NCI-H146 (cell line): ENCODE data around the gene TET3.

Source experiments
- DNase-seq: peaks from one replicate; lab custom pipeline; 2025; lab: John Stamatoyannopoulos, UW

The TET3 gene

DNA sequence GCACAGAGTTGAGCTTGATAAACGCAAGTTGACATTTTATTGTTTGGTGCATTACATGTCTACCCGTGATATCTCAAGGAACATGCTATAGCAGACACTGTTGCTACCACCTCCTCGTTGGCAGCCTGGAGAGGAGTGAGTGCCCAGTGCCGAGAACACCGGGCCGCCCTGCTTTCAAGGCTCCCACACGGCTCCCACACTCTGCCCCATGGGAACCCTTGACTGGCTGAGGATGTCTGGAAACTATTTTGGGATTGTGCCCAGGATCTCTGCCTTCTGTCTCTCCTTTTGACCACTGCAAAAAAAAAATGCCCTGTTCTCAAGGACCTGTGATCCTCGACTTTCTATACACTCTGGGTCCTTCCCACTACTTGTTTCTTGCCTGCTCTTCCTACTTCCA lies 21.1 kb downstream of the TET3 start:
- DNase-seq = no peak

DNA sequence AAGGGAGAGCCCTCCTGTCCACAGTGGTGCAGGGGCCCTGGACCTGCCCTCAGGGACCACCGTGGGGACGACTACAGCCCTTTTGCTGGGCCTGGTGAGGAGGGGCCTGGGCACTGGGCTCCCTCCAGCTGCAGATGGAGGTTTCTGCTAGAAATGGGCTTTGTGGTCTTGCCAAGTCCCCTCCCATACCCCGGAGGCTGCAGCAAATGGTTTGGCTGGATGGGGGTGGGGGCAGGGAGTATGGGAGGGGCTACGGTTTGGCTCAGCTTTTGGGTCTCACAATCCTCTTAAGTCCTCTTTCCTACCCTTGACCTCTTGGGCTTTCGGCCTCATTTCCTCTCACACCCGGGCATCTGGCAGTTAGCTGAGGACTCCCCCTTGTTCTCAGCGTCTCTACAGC lies 21.7 kb downstream of the TET3 start:
- no peak for DNase-seq

DNA sequence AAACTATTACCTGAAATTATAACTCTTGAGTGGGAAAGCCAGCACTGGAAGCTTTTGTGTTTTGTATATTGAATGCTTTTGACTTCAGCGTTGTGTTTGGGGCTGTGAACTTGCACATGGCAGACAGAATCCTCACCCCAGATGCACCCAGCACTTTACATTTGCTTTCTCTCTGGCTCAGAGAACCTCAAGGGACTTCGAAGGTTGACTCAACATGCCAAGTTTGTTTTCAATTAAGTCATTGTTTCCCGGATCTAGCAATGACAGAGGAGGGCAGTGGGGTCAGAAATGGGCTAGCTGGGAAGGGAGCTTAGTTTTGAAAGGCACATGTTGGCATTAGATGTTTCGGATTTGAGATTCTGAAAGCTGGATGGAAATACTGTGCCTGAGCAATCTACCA lies 22.4 kb downstream of the TET3 start:
- DNase-seq = no peak

DNA sequence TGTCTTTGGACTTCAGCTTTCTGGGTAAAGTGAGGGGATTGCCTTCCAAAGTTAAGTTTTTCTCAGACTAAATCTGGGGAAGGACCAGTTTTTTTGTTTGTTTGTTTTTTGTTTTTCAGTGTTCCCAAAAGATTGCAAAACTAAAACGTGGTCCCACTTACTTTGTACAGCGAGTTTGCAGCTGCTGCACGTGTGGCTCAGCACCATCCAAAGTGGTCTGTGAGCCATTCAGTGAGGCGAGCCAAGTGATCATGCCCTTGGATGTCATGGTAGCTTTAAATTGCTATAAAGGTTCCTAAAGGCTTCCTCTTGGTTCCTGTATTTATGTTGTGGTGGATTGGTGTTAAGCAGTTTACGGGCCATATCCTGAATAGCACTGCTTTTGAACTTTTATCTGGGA lies 23.0 kb downstream of the TET3 start:
- DNase-seq = no peak

DNA sequence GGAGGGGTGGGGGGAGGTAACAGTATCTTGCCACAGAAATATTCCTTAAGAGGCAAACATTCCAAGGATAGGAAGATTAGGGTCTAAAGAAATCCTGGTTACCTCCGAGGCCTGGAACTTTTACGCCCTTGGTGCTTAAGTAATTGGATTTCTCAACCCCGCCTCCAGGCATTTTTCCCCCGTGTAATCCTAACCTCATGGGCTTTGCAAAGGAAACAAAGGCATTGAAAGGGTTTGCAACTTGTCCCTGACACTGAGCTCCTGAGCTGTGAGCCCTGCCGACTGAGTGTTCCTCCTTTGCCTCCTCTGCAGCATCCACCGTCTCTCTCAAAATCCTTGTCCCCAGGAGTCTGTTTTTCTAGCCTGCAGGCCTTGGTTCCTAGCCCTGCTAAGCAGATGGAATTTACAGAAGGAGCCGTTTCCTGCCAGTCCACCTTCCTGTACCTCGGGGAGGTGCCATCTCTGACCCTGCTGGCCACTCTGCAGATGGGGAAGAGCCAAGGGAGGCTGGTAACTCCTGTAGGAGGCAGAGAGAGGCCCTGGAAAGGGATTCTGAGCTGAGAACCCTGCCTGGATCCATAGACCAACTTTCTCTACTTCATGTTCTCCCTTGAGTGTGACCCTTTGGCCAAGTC lies 24.2 kb downstream of the TET3 start:
- DNase-seq = no peak

DNA sequence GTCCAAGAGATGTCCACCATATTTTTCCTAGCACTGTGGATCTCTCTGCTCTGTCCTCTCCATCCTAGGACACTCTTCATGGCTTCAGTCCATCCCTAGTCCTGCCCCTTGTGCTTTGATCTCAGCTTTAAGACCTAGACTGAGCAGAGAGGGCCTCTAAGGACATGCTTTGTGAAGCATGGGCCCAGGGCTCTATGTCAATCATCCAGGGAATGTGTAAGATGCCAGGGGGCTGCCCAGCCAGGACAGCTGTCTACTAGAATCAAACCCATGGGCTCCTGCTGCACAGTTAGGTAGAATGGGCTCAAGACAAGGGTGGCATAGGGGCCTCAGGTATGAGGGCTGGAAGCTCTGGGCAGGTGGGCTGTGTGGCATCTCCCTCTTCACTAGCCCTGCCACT lies 24.9 kb downstream of the TET3 start:
- no peak for DNase-seq

DNA sequence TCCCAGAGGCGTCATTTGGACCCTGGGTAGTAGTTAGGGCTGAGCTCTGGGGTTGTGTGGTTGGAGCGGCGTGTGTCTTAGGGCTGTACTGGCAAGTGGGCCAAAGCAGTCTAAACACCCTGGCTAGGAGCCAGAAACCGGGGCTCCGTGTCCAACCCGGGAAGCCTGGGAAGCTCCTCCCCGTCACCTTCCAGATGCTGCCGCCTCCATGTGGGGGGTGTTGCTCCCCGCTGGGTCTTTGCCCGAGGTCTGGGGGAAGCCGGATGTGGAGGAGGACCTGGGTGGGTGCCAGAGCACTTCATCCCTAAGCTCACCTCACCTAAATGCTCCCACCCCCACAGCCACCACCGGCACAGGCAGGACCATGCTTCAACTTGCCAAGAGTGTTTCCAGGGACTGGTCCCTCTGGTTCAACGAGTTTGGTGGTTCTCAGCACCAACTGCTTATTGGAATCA lies 25.4 kb downstream of the TET3 start:
- DNase-seq = peak; percentile 63

DNA sequence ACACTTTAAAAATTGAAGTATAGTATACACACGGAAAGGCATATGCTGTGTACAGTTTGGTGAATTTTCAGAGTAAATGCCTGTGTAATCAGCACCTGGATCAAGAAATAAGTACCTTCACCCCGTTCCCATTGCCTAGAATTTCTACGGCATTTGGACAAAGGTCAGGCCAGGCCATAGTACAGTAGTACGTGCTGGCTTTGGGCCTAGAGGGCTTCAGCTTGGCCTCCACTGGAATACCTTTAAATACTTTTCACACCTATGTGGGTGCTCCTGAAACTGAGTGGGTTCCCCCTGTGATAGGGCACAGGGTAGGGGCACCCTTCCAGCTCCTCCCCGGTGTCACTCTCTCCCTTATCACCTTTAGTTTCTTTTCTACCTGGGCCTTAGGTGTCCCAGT lies 26.5 kb downstream of the TET3 start:
- DNase-seq = no peak

DNA sequence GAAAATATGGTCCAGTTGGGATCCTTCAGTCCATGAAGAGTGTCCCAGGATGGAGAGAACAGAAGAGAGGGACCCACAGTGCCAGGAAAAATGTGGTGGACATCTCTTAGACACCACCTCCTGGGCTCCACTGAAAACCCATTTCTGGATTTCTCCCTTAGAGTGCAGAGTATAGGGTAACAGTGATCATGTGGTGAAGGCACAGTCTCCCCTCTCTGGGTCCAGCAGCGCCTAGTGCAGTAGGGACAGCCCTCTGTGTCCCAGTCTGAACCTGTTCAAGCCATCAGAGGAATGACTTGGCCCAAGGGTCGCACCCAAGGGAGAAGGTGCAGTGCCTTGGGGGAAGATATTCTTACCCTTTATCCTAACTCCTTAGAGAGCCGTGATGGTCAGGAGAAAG lies 30.1 kb downstream of the TET3 start:
- no peak for DNase-seq

DNA sequence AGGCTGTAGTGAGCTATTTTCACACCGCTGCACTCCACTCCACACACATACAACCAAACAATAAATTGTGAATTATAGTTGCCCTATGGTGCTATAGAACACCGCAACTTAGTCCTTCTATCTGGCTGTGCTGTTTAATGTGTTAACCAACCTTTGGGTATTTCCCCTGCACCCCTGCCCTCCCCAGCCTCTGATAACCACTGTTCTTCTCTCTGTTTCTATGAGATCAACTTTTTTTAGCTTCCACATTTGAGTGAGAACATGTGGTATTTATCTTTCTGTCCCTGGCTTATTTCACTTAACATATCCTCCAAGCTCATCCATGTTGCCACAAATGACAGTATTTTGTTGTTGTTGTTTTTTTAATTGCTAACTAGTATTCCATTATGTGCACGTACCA lies 32.5 kb downstream of the TET3 start:
- DNase-seq = no peak

DNA sequence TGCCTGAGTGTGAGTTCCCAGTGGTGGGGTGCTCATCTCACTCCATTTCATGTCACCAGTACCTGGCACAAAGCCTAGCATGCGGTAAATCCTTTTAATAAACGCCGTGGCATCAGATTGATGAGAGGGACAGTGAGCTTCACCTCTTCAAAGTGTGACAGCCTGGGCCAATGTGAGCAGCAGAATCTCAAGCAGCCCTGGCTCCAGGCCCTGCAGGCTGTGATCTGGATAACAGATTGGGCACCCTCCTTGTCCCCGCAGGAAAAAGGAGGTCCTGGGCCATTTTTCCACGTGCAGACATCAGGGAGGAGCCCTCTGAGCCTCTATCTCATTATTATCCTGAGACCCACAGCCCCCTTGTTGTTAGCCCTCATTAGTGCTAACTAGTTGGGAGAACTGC lies 34.8 kb downstream of the TET3 start:
- DNase-seq = no peak

DNA sequence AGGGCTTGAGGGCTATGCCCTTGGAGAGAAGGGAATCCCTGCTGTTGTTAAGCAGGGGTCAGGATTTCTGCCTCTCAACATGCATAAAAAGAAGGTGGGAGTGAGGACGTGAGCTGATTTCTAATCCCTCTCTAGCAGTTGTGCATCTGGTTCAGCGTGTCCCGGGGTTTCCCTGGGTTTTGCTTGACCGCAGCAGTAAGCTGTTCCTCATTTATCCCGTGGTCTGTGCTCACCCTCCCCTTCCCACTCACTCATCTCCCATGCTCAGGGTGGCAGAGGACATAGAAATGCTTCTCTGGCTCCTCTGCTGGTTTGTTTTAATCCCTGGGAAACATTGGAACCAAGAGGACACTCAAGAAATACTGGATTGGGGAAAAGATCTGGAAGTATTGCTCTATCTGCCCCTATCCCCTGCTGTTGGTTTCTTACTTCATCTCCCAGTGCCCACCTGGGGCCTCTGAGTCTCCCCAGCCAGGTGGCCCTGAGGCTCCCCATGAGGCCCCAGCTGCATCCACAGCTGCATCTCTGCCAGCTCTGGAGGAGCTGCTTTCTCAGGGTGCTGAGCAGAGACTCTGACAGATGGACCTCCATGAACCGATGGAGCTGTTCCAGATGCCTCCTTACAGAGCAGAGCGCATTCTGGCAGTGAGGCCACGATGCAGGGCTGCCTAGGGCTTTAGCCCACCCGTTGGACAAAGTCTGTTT lies 36.1 kb downstream of the TET3 start:
- DNase-seq = no peak

DNA sequence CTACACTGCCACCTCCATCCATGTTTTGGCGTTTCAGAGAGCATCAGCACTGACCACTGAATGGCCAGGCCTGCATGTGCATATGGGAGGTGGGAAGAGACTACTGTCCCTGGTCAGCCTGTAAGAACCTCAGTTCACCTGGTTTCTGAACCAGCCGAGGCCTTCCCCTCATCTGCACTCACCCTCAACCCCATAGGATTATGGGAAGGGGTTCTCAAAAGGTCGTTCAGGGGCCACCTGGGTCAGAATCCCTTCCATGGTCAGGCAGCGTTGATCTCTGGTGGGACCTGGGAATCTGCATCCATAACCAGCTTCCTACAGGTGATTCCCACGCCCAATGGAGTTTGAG lies 36.7 kb downstream of the TET3 start:
- DNase-seq = no peak

DNA sequence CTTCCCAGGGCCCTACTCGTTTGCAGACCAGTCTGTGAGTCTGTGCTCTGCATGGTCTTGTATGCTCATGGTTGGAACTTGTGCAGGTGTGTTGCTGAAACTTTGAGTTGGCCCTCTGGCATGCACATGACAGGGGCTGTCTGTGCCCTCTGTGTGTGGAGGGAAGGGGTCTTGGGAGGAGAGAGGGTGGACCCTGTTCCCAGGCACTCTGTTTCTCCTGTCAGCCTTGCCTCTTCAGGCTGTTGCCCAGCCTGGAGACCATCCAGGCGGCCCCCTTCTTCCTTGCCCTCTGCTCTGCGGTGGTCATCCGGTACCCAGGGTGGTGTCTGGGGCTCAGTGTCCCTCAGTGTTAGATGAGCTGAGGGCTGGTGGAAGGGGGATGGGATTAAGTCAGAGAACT lies 39.5 kb downstream of the TET3 start:
- DNase-seq = no peak

DNA sequence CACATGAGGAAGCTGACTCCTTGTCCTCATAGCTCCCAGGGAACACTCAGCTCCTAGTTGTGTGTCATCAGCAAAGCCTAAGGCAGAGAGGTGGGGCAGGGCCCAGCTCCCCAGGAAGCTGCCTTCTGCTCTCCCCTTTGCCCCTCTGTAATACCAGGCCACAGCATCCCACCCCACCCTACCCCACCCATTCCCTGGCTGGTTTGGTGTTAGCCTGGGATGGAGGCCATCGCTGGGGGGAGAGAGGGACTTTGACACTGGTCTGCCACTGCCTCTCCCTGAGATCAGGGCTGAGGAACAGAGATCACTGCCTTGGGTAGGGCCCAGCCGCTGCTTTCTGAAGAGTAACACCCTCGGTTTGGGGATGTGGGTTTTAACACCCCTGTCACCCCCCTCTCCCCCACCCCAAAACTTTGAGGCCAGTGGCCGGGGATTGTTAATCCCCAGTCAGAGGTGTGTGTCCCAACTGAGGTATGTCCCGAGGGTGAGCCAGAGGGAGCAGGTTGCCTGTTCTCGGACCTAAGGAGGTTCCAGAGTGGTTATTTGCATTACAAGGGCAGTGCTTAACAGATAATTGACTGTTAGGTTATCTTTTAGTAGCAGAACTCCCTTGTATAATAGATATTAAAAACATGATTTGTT lies 41.4 kb downstream of the TET3 start:
- no peak for DNase-seq

DNA sequence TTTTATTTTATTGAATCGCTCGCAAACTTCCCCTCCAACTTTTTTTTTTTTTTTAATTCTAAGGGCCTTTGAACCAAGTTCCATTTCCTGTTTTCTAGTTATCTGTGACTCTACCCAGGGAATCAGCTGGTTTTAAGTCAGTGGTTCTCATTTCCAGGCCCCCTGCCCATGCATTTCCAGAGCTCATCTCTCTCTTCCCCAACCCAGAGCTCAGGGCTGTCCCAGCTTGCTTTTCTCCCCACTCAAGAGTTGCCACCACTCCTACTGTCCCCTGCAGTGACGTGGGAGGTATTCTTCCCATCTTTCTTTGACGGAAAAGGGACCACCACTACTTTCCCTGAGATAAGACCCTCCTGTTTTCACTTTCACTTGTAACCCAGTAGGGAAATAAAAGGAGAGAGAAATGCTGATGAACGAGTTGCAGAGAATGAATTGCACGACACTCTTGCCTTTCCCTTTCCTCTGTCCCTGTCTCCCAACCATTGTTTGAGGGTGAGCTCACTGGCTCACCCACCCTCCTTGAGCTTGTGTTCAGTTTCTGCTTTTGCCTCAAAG lies 42.1 kb downstream of the TET3 start:
- no peak for DNase-seq

DNA sequence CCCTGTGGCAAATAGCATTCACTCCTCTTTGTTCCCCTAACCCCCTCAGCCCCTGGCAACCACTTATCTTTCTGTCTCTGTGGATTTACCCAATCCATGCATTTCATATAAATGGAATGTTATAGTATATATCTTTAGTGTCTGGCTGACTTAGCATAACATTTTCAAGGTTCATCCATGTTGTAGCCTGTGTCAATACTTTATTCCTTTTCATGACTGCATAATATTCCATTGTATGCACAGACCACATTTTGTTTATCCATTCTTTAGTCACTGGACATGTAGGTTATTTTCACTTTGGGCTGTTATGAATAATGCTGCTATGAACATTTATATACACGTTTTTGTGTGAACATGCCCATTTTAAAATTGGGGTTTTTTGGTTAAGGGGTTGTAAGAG lies 42.8 kb downstream of the TET3 start:
- no peak for DNase-seq

DNA sequence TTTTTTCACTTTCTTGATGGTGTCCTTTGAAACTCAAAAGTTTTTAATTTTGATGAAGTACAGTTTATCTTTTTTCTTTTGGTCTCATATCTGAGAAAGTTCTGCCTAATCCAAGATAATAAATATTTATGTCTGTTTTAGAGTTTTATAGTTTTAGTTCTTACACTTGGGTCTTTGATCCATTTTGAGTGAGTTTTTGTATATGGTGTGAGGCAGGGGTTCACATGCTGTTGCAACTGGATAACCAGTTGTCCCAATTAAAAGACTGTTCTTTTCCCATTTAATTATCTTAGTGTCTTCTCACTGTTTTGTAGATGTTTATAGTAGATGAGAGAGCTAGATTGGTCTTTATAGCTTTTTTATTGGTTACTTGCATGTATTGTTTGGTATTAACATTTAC lies 43.6 kb downstream of the TET3 start:
- DNase-seq = no peak

DNA sequence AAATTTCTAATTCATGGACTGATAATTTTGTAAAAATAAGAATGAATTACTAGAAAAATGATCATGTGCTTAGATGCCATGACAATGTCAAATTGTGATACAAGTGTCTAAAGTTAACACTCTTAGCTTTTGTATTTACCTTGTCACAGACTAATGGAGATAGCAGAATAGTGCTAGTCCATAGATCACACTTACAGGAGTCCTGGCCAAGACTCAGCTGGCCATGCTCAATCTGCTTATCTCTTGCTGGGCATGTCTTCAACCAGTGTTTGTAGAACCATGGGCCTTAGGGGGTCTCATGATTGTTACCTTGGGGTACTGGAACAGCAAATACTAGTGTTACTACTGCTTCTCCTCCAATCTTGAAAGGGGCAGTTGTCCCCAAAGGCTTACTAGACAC lies 44.0 kb downstream of the TET3 start:
- DNase-seq = no peak

DNA sequence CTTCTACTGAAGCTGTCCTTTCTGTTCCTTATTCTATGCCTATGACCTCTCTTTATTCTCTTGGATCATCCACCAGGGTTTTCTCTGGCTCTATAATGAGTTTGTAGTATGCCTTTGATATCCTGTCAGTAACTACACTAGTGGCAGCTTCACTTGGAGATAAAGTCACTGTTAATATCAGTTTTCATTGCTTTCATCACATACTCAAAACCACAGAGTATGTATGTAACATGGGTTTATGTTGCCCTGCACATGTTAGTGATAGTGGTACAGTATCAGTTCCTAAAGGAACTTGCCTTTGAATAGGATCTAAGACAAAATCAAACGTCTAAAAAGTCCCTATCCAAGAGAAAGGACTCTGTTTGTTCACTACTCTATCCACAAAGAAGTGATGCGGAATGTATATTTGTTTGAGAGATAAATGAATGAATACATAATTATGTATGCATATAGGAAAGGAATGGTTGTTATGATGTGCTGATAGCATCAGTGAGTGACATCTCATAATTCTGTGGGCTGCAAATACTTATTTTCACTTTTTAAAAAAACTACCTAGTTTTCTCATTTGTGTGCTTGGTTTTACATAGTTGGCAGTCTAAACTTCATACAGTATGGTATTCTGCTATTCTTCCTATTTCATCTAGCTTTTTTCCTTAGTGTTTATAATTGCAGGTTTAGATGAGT lies 45.1 kb downstream of the TET3 start:
- no peak for DNase-seq

DNA sequence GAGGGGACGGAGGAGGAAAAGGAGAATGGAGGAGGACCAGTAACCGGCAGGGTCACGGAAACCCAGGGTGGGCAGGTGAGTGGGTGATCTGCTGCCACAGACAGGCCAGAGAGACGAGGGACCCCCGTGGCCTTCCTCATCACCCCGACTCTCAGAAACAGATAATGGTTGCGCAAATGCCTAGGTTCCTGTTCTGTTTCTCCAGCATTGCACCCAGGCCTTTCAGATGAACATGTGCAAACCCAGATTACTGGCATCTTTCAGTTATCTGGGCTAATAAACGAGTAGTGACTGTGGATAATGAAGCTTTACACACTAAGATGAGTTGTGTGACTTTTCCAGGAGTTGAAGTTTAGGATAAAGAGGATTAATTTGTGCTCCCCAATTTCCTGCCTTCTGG lies 46.5 kb downstream of the TET3 start:
- no peak for DNase-seq

DNA sequence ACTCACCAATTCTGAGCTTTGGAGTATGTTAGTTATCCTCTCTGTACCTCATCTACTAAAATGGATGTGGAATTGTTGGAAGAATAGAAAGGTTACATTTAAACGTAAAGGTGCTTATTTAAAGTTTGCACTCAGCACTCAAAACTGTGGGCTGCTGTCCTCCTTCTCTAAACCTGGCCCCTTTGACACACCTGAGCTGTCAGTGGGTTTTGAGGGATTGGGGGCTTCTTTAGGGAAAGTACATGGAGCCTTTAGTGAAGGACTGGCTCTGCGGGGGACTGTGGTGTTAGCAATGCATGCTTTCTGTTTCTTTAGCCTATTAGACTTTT lies 47.2 kb downstream of the TET3 start:
- no peak for DNase-seq

DNA sequence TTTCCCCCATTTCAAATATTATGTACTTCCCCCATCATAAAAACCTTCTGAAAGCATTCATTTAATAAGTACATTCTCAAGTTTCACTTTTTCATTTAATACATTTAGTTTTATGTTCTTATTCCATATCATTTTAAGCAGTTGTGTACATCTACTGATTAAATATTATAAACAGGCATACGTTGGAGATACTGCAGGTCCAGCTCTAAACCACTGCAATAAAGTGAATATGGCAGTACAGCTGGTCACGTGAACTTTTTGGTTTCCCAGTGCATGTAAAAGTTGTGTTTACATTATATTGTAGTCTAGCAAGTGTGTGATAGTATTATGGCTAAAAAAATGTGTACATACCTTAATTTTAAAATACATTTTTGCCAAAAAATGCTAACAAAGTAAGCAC lies 48.7 kb downstream of the TET3 start:
- no peak for DNase-seq
